Smooth muscle cell of the brain vasculature (primary cell): ENCODE results near the gene DNAJC3.

Experiments
- DNase-seq: peaks from one replicate; pipeline ENCODE4 v3.0.0-alpha.2; 2012; ENCODE audit warnings: low read depth, low spot score

DNAJC3 gene

DNA sequence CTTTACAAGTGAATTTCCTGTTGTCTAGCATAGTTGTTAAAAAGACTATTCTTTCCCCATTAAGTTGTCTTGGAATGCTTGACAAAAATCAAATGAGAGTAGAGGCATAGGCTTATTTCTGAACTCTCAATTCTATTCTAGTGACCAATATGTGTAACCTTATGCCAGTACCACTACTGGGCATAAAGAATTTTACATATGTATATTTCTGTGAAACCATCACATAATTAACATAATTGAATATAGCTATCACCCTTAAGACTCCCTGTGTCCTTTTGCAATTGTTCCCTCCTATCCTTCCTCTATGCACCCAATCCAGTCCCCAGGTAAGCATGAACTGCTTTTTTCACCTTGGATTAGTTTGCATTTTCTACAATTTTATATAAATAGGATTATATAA lies 165.0 kb downstream of the DNAJC3 start:
- no peak for DNase-seq

DNA sequence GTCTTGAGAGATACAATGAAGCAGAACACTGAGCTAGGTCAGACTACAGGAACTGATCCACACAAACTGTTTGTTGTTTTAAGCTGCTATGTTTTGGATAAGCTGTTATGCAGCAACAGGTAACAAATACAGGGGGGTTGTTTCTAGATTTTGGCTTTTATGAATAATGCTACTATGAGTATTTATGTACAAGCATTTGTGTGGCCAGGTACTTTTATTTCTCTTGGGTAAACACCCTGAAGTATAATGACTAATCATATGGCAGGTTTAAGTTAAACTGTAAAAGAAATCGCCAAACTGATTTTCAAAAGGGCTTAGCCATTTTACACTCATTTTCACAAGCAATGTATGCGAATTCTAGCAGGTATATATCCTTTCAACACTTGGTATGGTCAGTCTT lies 166.0 kb downstream of the DNAJC3 start:
- no peak for DNase-seq
